Measurements from ENCODE around the gene PPFIA4.

DNA sequence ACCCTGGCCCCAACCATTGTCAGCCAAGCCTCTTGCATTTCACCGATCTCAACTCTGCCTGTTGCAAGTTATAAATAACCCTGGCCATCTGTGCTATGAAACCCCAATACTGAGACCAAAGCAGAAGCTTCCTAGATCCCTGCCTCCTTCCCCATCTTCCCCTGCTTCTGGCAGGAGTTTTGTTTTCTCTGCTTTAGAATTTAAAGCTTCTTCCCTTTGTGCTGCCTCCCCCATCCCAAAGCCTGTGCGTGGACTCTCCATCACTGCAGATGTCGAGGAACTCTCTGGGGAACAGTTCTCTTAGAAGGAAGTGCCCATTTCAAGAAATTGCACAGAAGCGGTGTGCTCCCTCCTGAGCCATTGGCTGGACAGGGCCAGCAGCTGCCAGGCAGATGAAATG lies 76.9 kb downstream of the PPFIA4 start:
- TF ChIP-seq EZH2 (optimal IDR thresholded peaks at IDR 0.05; ENCODE audit: low read depth, low read length) (no peak), CTCF (IDR thresholded peaks at IDR 0.05; ENCODE audit: low read length) (no peak)

All from MM.1S (cell line).